ENCODE data around the gene SMIM27. TPM values are rescaled to one million over a fixed set of nuclear protein-coding genes. Genes with fewer than 3 reads are reported as not detected.

The SMIM27 gene
- total and polyA plus RNA-seq, 2 of the 13 experiments (the other 11 are each of a cell fraction or from before 2014, with no cell fraction given): 17.9 to 19.0 TPM

DNA sequence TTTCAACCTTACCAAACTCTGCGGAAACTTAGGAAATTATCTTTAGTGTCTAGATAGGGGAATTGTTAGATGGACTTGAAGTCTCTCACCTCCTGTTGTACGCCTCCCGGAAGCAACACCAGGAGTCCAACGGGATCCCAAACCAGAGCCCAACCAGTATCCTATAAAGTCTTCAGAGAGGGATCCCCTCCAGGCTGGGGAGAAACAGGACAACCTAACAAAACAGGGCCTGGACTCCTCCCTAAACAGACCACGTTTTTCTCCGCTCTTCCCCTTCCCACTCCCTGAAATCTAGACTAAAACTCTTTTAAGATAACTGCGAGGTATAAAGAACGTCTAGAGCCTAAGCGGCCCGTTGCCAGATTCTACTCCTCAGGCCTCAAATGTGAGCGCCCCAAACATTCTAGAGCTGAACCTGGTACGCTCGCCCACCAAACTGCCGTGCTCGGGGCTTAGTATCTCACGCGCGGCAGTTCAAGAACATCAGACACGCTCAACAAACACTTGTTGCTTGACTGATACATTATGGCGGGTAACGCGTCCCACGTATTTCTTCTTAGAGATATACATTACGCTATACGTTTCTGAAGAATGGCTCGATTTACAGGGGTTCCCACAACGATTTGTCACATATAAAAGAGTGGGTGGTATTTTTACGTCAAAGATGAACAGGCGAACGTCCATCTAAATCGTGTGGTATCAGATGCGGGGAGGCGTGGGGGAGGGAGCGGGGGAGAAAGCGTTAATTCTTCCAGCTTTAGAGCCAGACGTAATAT, 663 bp upstream of the SMIM27 start (continued):
- no peak for TF ChIP-seq HNF4A (CRISPR knock-in tag; IDR thresholded peaks at IDR 0.05)
- no peak for TF ChIP-seq SCMH1 (CRISPR knock-in tag; IDR thresholded peaks at IDR 0.05; ENCODE audit: borderline replicate concordance)
- no peak for TF ChIP-seq ZNF142 (CRISPR knock-in tag; IDR thresholded peaks at IDR 0.05)
- no peak for TF ChIP-seq ZMAT5 (CRISPR knock-in tag; IDR thresholded peaks at IDR 0.05; ENCODE audit: borderline replicate concordance, low read depth)
- no peak for TF ChIP-seq ZNF776 (CRISPR knock-in tag; IDR thresholded peaks at IDR 0.05)
- TF ChIP-seq, protein P1, sequence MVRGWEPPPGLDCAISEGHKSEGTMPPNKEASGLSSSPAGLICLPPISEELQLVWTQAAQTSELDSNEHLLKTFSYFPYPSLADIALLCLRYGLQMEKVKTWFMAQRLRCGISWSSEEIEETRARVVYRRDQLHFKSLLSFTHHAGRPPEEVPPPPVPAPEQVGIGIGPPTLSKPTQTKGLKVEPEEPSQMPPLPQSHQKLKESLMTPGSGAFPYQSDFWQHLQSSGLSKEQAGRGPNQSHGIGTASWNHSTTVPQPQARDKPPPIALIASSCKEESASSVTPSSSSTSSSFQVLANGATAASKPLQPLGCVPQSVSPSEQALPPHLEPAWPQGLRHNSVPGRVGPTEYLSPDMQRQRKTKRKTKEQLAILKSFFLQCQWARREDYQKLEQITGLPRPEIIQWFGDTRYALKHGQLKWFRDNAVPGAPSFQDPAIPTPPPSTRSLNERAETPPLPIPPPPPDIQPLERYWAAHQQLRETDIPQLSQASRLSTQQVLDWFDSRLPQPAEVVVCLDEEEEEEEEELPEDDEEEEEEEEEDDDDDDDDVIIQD (CRISPR knock-in tag; IDR thresholded peaks at IDR 0.05; ENCODE audit: low read depth): no peak
- TF ChIP-seq ZNF430 (CRISPR knock-in tag; IDR thresholded peaks at IDR 0.05): no peak

Measured in HepG2 (cell line).